ENCODE measurements around the gene CHD3. TPM values are rescaled to one million over a fixed set of nuclear protein-coding genes. Genes with fewer than 3 reads are reported as not detected.
A peak's percentile ranks its signal among the peaks of the same experiment; 100 is the strongest.

CHD3 gene
- total RNA-seq, 1 donor from 2014 or later = 133 TPM

DNA sequence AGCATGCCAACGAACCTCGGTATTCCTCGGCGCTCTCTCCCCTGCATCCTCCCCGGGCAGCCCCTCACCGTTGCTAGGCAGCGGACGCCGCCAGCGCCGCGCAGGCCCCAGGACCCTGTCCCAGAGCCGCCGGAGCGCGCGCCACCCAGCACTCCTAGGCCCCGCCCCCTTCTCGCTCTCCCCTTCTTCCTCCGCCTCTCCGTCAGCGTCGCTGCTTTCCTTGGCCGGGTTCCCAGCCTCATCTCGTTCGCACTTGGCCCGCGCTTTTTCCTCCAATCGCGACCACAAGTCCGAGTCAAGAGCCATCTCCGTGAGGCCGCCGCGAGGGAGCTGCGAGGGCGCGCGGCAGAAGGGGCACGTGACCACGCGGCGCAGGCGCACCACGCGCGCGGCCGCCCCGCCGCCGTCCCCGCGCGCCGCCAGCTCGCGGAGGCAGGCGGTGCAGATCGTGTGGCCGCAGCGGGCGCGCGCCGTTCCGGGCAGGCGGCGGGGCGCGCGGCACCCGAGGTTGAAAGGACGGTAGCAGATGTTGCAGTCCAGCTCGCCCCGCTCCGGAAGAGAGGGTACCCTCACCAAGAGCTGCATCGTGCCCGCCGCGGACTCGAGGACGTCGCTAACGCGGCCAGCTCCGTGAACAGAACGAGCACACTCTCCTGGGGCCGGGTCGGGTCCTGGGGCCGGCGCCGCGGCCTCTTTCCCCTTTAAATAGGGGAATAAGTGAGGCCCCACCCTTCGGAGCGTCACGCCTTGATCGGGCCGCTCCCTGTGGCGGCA is 27.2 kb downstream of the CHD3 start, which contains the start of gene RNF227:
Gene RNF227 (minus strand): TSS at position 679 of the 774 bp plus-strand sequence. CDS start 94 bp downstream, at position 585.
- Mint-ChIP-seq H3K9me3 (ENCODE audit: unreplicated experiment) (no peaks in the 10 kb centered on the region), H3K36me3 (ENCODE audit: low read depth, unreplicated experiment) (peaks cover 3% of the 10 kb centered on the region), H3K4me1 (ENCODE audit: unreplicated experiment) (peaks cover 27% of the 10 kb centered on the region), H3K27ac (ENCODE audit: unreplicated experiment) (no peak within 1 kb of the TSS), H3K27me3 (ENCODE audit: unreplicated experiment) (peaks cover 16% of the 10 kb centered on the region), H3K4me3 (ENCODE audit: unreplicated experiment) (peak within 1 kb of the TSS; percentile 88)
- peak; percentile 72 for DNase-seq (ENCODE audit: low spot score)
- TF ChIP-seq CTCF (IDR thresholded peaks at IDR 0.05; ENCODE audit: unreplicated experiment) = no peak

DNA sequence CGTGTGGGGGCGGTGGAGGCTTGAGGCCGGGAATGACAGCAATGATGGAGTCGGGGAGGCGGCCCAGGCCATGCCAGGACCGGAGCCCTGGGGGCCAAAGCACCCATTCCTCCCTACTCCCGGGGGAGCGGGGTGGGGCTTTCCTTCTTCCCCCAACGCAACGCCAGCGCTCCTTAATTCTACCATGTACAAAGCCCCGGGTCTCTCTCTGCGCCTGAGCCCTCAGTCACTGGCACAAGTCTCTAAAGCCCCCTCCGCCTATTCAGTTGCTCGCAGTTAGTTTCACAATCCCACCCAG is 27.7 kb downstream of the CHD3 start:
- no peak for DNase-seq (ENCODE audit: low spot score)
- H3K27me3 Mint-ChIP-seq (ENCODE audit: unreplicated experiment) = peaks cover 13% of the 10 kb centered on the region
- H3K36me3 Mint-ChIP-seq (ENCODE audit: low read depth, unreplicated experiment) = no peaks in the 10 kb centered on the region
- no peaks in the 10 kb centered on the region for H3K9me3 Mint-ChIP-seq (ENCODE audit: unreplicated experiment)
- no peak overlapping the region for H3K27ac Mint-ChIP-seq (ENCODE audit: unreplicated experiment)
- TF ChIP-seq CTCF (IDR thresholded peaks at IDR 0.05; ENCODE audit: unreplicated experiment) = no peak
- peak overlapping the region; percentile 73 for H3K4me3 Mint-ChIP-seq (ENCODE audit: unreplicated experiment)
- H3K4me1 Mint-ChIP-seq (ENCODE audit: unreplicated experiment) = peaks cover 30% of the 10 kb centered on the region

DNA sequence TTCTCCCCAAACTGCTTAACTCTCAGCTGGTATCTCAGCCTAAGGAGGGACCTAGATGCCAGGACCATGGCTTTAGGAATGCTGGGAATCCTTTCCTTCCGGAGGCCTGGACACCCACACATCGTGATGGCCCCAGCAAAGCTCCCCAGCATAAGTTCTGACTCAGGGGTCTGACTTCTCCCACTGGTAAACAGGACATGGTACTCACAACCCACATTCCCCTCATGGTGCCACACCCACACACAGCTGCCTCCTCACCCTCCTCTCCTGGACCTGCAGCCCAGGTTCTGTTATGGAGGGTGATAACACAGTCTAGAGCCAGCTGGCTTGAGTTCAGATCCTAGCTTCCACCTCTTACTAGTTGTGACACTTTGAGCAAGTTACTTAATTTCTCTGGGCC is 28.2 kb downstream of the CHD3 start:
- Mint-ChIP-seq H3K4me3 (ENCODE audit: unreplicated experiment) (peak overlapping the region; percentile 74), H3K4me1 (ENCODE audit: unreplicated experiment) (peaks cover 34% of the 10 kb centered on the region), H3K9me3 (ENCODE audit: unreplicated experiment) (no peaks in the 10 kb centered on the region), H3K27ac (ENCODE audit: unreplicated experiment) (no peak overlapping the region), H3K27me3 (ENCODE audit: unreplicated experiment) (peaks cover 13% of the 10 kb centered on the region), H3K36me3 (ENCODE audit: low read depth, unreplicated experiment) (no peaks in the 10 kb centered on the region)
- TF ChIP-seq CTCF (IDR thresholded peaks at IDR 0.05; ENCODE audit: unreplicated experiment) = no peak
- DNase-seq (ENCODE audit: low spot score) = no peak

GRCh38 chr17:7922269-7922844 is 33.8 kb downstream of the CHD3 start:
- H3K36me3 Mint-ChIP-seq (ENCODE audit: low read depth, unreplicated experiment) = peaks cover 9% of the 10 kb centered on the region
- no peak for TF ChIP-seq CTCF (IDR thresholded peaks at IDR 0.05; ENCODE audit: unreplicated experiment)
- H3K9me3 Mint-ChIP-seq (ENCODE audit: unreplicated experiment) = no peaks in the 10 kb centered on the region
- H3K4me1 Mint-ChIP-seq (ENCODE audit: unreplicated experiment) = peaks cover 29% of the 10 kb centered on the region
- peaks cover 3% of the 10 kb centered on the region for H3K27me3 Mint-ChIP-seq (ENCODE audit: unreplicated experiment)
- peak overlapping the region; percentile 59 for H3K4me3 Mint-ChIP-seq (ENCODE audit: unreplicated experiment)
- no peak for DNase-seq (ENCODE audit: low spot score)
- peak overlapping the region; percentile 89 for H3K27ac Mint-ChIP-seq (ENCODE audit: unreplicated experiment)
